ENCODE measurements around the gene EGLN3. TPM values are rescaled to one million over a fixed set of nuclear protein-coding genes. Genes with fewer than 3 reads are reported as not detected.

Gene EGLN3
- polyA plus RNA-seq, 2 of the 4 experiments (the other 2 are of a cell fraction), result 3.5 to 15.4 TPM

DNA sequence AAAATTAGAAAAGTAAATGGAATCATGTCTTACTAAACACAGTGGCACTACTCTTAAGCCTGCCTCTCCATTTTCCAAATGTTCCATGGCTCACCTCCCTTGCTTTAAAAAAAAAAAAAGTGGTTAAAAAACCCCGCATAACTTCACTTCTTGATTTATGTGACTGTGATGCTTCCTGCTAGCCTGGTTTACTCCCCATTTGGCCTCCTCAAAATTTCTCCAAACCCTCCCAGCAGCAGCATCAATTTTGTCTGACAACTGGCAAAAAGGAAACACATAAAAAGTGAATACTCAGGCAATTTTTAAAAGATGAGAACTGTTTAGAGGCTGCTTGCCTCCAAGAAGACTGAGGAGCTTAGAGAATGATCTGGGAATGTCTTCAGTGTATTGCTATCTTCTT is 17.8 kb upstream of the EGLN3 start:
- no peak for TF ChIP-seq EHF (CRISPR knock-in tag; IDR thresholded peaks at IDR 0.05)
- TF ChIP-seq, protein P1, sequence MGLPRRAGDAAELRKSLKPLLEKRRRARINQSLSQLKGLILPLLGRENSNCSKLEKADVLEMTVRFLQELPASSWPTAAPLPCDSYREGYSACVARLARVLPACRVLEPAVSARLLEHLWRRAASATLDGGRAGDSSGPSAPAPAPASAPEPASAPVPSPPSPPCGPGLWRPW (IDR thresholded peaks at IDR 0.05), result no peak
- TF ChIP-seq, protein P2, sequence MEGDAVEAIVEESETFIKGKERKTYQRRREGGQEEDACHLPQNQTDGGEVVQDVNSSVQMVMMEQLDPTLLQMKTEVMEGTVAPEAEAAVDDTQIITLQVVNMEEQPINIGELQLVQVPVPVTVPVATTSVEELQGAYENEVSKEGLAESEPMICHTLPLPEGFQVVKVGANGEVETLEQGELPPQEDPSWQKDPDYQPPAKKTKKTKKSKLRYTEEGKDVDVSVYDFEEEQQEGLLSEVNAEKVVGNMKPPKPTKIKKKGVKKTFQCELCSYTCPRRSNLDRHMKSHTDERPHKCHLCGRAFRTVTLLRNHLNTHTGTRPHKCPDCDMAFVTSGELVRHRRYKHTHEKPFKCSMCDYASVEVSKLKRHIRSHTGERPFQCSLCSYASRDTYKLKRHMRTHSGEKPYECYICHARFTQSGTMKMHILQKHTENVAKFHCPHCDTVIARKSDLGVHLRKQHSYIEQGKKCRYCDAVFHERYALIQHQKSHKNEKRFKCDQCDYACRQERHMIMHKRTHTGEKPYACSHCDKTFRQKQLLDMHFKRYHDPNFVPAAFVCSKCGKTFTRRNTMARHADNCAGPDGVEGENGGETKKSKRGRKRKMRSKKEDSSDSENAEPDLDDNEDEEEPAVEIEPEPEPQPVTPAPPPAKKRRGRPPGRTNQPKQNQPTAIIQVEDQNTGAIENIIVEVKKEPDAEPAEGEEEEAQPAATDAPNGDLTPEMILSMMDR (IDR thresholded peaks at IDR 0.05), result no peak
- TF ChIP-seq NR3C1 (IDR thresholded peaks at IDR 0.05), result no peak
- no peak overlapping the region for H3K27ac ChIP-seq
- no peaks in the 10 kb centered on the region for H3K4me1 ChIP-seq
- CTCF ChIA-PET, result no interaction called here
- H3K9me3 ChIP-seq, result peaks cover 6% of the 10 kb centered on the region; the same call in 2 of the 3 replicates
- 73% methylated on average over 1 of the region's 1 CpG for WGBS (ENCODE audit: missing lambda C conversion rate)
- FAIRE-seq (no peak), DNase-seq (ENCODE audit: low read depth in 1 of 2, low spot score in 1 of 2) (no peak), ATAC-seq (no peak)
- POLR2A ChIA-PET, result no interaction called here
- H3K4me3 ChIP-seq, result no peak overlapping the region
- no peak overlapping the region for H3K4me2 ChIP-seq

DNA sequence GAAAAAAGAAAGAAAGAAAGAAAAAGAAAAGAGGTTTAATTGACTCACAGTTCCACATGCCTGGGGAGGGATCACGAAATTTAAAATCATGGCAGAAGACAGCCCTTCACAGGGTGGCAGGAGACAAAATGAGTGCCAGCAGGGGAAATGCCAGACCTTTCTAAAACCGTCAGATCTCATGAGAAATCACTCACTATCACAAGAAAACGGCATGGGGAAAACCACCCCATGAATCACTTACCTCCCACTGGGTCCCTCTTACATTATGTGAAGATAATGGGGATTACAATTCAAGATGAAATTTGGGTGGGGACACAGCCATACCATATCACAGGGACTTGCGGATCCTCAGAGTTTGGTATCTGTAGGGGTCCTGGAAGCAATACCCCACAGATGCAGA is 16.3 kb upstream of the EGLN3 start:
- ATAC-seq (no peak), DNase-seq (ENCODE audit: low read depth in 1 of 2, low spot score in 1 of 2) (no peak), FAIRE-seq (no peak)
- ChIA-PET CTCF (interaction anchor here (0.6 to 0.8 kb wide), 2 partner anchors 136 to 491 kb away, joined by 3 to 4 read pairs; no protein-coding TSS in a partner anchor), POLR2A (no interaction called here)
- no peak overlapping the region for H3K4me2 ChIP-seq
- H3K27ac ChIP-seq, result no peak overlapping the region
- TF ChIP-seq HEYL (CRISPR knock-in tag; IDR thresholded peaks at IDR 0.05), result no peak
- TF ChIP-seq, protein P3, sequence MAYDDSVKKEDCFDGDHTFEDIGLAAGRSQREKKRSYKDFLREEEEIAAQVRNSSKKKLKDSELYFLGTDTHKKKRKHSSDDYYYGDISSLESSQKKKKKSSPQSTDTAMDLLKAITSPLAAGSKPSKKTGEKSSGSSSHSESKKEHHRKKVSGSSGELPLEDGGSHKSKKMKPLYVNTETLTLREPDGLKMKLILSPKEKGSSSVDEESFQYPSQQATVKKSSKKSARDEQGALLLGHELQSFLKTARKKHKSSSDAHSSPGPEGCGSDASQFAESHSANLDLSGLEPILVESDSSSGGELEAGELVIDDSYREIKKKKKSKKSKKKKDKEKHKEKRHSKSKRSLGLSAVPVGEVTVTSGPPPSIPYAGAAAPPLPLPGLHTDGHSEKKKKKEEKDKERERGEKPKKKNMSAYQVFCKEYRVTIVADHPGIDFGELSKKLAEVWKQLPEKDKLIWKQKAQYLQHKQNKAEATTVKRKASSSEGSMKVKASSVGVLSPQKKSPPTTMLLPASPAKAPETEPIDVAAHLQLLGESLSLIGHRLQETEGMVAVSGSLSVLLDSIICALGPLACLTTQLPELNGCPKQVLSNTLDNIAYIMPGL (CRISPR knock-in tag; IDR thresholded peaks at IDR 0.05; ENCODE audit: borderline replicate concordance), result no peak
- no peak for TF ChIP-seq ZFP36 (IDR thresholded peaks at IDR 0.05; ENCODE audit: borderline replicate concordance, partially characterized antibody)
- TF ChIP-seq RARB (CRISPR knock-in tag; IDR thresholded peaks at IDR 0.05), result no peak
- TF ChIP-seq EHMT2 (IDR thresholded peaks at IDR 0.05; ENCODE audit: low read depth), result no peak
- no peak for TF ChIP-seq CEBPB (IDR thresholded peaks at IDR 0.05)
- TF ChIP-seq HOXA7 (CRISPR knock-in tag; IDR thresholded peaks at IDR 0.05), result no peak
- no peak for TF ChIP-seq KDM1A (IDR thresholded peaks at IDR 0.05; ENCODE audit: low read depth)
- no peak for TF ChIP-seq RNF2 (IDR thresholded peaks at IDR 0.05; ENCODE audit: borderline replicate concordance, low read depth)
- no peak for TF ChIP-seq FOXS1 (CRISPR knock-in tag; IDR thresholded peaks at IDR 0.05)
- no peak for TF ChIP-seq GATA3 (IDR thresholded peaks at IDR 0.05; ENCODE audit: borderline replicate concordance)
- no peak for TF ChIP-seq POLR2AphosphoS2 (conservative IDR thresholded peaks at IDR 0.05; ENCODE audit: low read length)
- TF ChIP-seq FOSL2 (IDR thresholded peaks at IDR 0.05), result no peak
- no peak for TF ChIP-seq FOSL2 (CRISPR knock-in tag; IDR thresholded peaks at IDR 0.05)
- no peak for TF ChIP-seq ZC3H11A (IDR thresholded peaks at IDR 0.05)
- no peak for TF ChIP-seq JUNB (IDR thresholded peaks at IDR 0.05)
- TF ChIP-seq PHF8 (IDR thresholded peaks at IDR 0.05; ENCODE audit: borderline replicate concordance, low read depth), result no peak
- TF ChIP-seq, protein P4, sequence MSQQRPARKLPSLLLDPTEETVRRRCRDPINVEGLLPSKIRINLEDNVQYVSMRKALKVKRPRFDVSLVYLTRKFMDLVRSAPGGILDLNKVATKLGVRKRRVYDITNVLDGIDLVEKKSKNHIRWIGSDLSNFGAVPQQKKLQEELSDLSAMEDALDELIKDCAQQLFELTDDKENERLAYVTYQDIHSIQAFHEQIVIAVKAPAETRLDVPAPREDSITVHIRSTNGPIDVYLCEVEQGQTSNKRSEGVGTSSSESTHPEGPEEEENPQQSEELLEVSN (IDR thresholded peaks at IDR 0.05; ENCODE audit: borderline replicate concordance, low read depth), result no peak
- no peak for TF ChIP-seq MYC (IDR thresholded peaks at IDR 0.05; ENCODE audit: borderline replicate concordance, low read length)
- peaks cover 6% of the 10 kb centered on the region; the same call in 2 of the 3 replicates for H3K9me3 ChIP-seq
- no peaks in the 10 kb centered on the region for H3K4me1 ChIP-seq
- 47% methylated on average over 3 of the region's 4 CpGs for WGBS (ENCODE audit: missing lambda C conversion rate)
- no peak overlapping the region for H3K4me3 ChIP-seq

Measured in A549 (cell line).